ENCODE results near the gene RAB40C.
"Not testable (repeated sequence)": the region's sequence is repeated elsewhere in the genome, so short reads cannot be mapped to it uniquely, and the experiment has no call there.

Gene RAB40C

GRCh38 chr16:591231-591630 is 1.4 kb downstream of the RAB40C start:
- DNase-seq, result no peak

DNA sequence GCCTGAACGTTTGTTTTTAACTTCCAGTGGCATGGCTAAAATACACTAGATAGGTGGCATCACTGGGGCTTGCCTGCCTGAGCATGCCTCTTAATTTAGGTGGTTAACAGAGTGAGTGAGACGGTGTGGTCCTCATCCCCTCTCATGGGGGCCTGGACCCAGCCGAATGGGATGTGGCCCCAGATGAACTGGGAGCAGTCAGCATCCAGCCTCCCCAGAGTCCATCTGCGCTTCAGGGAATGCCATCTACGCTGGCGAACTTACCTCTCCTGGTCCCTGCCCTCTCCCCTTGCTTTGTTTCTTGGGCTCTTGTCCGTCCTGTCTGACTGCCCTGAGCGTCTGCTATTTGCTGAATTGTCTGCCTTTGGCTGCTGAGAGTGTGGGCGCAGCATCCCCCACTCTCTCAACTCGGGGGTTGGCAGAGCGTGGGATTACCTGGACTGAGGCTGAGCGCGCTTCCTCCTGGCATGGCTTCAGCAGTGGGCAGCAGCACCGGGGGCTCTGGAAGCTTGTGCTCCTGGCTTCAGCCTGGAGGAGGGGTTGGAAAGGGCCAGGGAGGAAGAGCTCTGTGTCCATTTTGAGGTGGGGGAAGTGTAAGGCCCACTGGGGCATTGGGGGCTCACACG is 2.1 kb downstream of the RAB40C start:
- DNase-seq, result no peak

- no peak for DNase-seq
Observed at GRCh38 chr16:592518-593306, 2.8 kb downstream of the RAB40C start.

DNA sequence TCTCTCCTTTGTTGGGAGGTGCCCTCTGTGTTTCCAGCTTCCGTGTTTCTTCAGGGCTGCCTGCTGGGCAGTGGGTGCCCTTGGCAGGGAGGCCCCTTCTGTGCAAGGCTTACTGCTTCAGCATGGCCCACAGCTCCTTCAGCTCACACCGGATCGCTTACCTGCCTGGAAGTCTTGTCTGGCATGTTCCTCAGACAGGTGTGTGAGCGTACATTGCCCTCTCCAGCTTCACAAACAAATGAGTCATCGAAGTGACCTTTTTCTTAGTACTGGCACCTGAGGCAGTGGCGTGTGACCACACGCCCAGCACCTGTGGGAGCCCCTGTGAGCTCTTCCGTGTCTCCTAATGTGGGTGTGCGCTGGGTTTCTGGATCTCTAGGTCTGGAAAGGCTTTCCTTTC is 3.5 kb downstream of the RAB40C start:
- no peak for DNase-seq

- DNase-seq, result no peak
Observed at GRCh38 chr16:593807-594206, 3.9 kb downstream of the RAB40C start.

- DNase-seq, result no peak
Observed at GRCh38 chr16:595094-595528, 5.2 kb downstream of the RAB40C start.

DNA sequence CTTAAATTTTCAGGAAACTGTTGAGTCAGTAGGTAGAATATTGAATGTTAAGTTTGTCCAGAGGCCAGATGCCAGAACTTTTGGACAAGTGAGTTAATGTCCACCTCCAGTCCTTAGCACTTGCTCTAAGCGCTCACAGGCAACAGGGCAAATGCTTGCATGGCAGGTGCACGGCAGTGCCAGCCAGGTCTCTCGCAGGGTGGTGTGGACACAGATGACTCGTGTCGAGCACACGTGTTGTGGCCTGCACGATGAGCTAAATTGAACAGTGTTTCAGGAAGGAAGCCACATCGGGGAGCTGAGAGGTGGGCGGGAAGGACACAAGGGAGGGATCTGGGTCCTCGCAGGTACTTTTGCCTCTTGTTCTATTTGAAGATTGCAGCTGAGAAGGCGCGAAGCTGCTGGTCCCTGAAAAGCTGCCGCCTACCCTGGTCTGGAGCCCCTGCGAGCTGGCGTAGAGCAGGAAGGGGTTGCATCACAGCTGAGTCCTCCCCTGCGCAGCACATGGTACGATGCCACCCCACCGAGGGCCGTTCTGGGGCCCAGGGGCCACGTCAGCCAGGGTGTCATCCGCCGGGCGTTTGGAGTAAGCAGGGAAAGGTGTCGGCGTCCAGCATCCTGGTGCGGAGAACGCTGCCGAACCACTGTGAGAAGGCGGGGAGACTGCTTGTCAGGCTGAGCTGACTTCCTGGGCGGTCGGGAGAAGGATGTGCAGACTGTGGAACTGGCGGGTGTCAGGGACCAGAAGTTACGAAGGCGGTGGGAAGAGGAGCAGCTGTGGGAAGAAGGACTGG is 6.3 kb downstream of the RAB40C start:
- DNase-seq, result no peak

GRCh38 chr16:596736-597060 is 6.8 kb downstream of the RAB40C start:
- no peak for DNase-seq

DNA sequence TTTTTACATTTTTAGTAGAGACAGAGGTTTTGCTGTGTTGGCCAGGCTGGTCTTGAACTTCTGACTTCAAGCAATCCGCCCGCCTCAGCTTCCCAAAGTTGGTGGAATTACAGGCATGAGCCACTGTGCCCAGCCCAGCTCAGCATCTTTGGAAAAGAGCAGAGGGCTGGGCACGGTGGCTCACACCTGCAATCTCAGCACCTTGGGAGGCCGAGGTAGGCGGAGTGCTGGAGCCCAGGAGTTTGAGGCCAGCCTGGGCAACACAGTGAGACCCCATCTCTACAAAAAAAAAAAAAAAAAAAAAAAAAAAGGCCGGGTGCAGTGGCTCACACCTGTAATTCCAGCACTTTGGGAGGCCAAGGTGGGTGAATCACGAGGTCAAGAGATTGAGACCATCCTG is 7.8 kb downstream of the RAB40C start:
- DNase-seq, result not testable (repeated sequence)

GRCh38 chr16:598823-599739 is 9.2 kb downstream of the RAB40C start:
- DNase-seq, result no peak

- DNase-seq, result no peak
Observed at GRCh38 chr16:600781-601180, 10.9 kb downstream of the RAB40C start.

DNA sequence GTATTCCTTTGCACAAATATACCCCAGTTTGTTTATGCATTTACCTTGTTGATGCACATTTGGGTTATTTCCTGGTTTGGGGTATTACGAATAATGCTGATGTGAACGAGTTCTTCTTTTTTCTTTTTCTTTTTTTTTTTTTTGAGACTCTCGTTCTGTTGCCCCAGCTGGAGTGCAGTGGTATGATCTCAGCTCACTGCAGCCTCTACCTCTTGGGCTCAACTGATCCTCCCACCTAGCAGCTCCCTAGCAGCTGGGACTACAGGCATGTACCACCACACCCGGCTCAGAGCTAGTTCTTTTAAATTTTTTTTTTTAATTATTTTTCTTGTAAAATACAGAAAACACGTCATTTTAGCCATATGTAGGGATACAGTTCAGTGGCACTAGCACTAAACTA is 14.1 kb downstream of the RAB40C start:
- no peak for DNase-seq

- DNase-seq, result no peak
Observed at GRCh38 chr16:606656-607307, 16.9 kb downstream of the RAB40C start.

- DNase-seq, result no peak
Observed at GRCh38 chr16:608019-608418, 18.2 kb downstream of the RAB40C start.

- no peak for DNase-seq
Observed at GRCh38 chr16:609316-609715, 19.4 kb downstream of the RAB40C start.

GRCh38 chr16:609984-610383 is 20.1 kb downstream of the RAB40C start:
- no peak for DNase-seq

DNA sequence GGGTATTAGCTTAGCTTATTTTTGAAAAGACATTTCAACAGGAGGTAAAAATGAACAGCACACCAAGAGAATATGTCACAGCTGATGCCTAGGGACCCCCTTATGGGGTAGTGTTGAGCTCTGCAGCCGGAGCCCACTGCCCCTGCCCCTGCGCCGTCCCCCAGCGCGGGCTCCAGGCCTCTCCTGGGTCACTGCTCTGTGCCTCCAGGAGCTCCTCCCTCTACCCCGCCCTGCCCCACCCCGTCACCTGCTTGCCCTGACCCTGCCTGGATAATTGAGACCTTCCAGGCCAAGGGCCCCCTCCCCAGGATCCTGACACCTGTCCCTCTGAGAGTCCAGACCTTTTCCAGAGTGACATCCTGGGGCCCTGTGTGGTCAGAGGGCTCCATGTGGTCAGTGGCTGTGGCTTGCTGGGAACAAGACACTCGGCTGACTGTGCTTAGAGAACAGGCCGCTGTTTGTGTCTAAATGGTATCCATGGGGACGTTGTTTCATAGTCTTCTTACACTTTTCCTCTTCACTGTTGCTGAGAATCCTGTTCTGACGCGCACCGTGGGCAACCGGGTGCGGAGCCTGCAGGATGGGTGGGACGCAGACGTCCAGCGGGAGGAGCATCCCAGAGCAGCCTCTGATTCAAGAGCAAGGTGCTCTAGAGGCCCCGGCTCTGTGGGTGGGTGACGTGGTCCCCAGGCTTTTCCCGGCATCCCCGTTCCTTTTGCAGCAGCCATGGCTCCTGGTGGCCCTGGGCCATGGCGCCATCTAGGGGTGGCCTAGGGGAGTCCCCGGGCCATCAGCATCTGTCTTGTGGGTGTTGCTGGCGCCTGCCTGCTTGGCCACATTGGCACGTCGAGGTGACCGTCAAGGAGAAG is 20.9 kb downstream of the RAB40C start:
- DNase-seq, result peak; percentile 57

DNA sequence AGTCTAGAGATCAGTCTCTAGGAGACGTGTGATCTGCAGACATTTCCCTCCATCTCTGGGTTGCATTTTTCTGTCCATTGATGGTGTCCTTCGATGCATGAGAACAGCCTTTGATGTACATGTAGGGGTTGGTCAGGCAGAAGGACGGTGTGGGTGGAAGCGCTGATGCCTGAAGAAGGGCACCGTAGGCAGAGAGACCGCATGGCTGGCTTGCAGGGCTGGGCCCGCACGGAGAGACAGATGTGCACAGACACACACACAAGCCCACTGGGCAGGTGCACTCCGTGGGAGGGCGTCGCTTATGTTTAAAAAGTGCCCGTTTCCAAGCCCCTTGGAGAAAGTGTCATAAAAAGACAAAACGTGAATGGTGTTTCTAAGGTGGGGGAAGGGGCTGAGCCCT is 25.3 kb downstream of the RAB40C start:
- DNase-seq, result no peak

- no peak for DNase-seq
Observed at GRCh38 chr16:616733-617586, 27.1 kb downstream of the RAB40C start.

GRCh38 chr16:617855-618254 is 28.0 kb downstream of the RAB40C start:
- DNase-seq, result no peak

Measured in retina (tissue), 1 donor.